HG03066 (cell line): ENCODE measurements around the gene COL4A2.

Experiments
- ATAC-seq: cut with Tn5 transposase; IDR thresholded peaks from one replicate; pipeline ENCODE4 v1.9.1; 2021; ENCODE audit warnings: low read depth; ENCODE audit not compliant: unreplicated experiment

Gene COL4A2

GRCh38 chr13:110271313-110271712, 35.8 kb upstream of the COL4A2 start:
- no peak for ATAC-seq

GRCh38 chr13:110272227-110272626, 34.9 kb upstream of the COL4A2 start:
- no peak for ATAC-seq

GRCh38 chr13:110272651-110273050, 34.4 kb upstream of the COL4A2 start:
- no peak for ATAC-seq

- no peak for ATAC-seq
These were observed 33.8 kb upstream of the COL4A2 start for GRCh38 chr13:110273254-110273653.

GRCh38 chr13:110274687-110275086, 32.4 kb upstream of the COL4A2 start:
- no peak for ATAC-seq

- ATAC-seq: no peak
These were observed 31.0 kb upstream of the COL4A2 start for GRCh38 chr13:110275931-110276552.

GRCh38 chr13:110276553-110276950, 30.5 kb upstream of the COL4A2 start:
- no peak for ATAC-seq

- no peak for ATAC-seq
These were observed 29.6 kb upstream of the COL4A2 start for GRCh38 chr13:110277357-110277975.

- no peak for ATAC-seq
These were observed 28.2 kb upstream of the COL4A2 start for GRCh38 chr13:110278859-110279258.

- ATAC-seq: no peak
These were observed 27.4 kb upstream of the COL4A2 start for GRCh38 chr13:110279684-110280083.

GRCh38 chr13:110280231-110280813, 26.8 kb upstream of the COL4A2 start:
- no peak for ATAC-seq

GRCh38 chr13:110280985-110281688, 25.9 kb upstream of the COL4A2 start:
- no peak for ATAC-seq

GRCh38 chr13:110281736-110282135, 25.3 kb upstream of the COL4A2 start:
- ATAC-seq: no peak

- no peak for ATAC-seq
These were observed 24.7 kb upstream of the COL4A2 start for GRCh38 chr13:110282316-110282841.

GRCh38 chr13:110283736-110284517, 23.2 kb upstream of the COL4A2 start:
- no peak for ATAC-seq

- ATAC-seq: no peak
These were observed 22.2 kb upstream of the COL4A2 start for GRCh38 chr13:110284779-110285484.

GRCh38 chr13:110285991-110286832, 20.9 kb upstream of the COL4A2 start:
- ATAC-seq: no peak

- no peak for ATAC-seq
These were observed 20.0 kb upstream of the COL4A2 start for GRCh38 chr13:110286833-110287819.
